HG03378 (cell line): ENCODE measurements around the gene BCKDHB.

Experiments used
- ATAC-seq: cut with Tn5 transposase; IDR thresholded peaks from one replicate; pipeline ENCODE4 v1.9.1; 2021; ENCODE audit warnings: mild to moderate bottlenecking, moderate library complexity; ENCODE audit not compliant: unreplicated experiment

The BCKDHB gene

DNA sequence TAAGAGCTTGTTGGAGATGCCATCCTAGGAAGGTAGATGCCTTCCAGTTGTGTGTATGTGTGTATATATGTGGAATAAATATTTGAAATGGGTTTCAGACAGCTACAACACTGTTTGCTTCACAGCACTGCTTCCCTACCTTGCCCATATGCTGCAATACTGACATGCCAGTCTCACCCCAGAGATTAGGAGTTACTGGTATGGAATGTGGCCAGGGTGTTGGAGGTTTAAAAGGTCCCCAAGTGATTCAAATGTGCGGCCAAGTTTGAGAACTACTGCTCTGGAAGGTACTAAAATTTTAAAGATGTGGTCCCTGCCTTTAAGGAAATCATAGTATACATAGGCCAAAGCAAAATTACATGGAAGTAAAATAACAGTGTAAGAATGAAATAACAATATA, 39.5 kb downstream of the BCKDHB start:
- ATAC-seq, result peak; percentile 10

DNA sequence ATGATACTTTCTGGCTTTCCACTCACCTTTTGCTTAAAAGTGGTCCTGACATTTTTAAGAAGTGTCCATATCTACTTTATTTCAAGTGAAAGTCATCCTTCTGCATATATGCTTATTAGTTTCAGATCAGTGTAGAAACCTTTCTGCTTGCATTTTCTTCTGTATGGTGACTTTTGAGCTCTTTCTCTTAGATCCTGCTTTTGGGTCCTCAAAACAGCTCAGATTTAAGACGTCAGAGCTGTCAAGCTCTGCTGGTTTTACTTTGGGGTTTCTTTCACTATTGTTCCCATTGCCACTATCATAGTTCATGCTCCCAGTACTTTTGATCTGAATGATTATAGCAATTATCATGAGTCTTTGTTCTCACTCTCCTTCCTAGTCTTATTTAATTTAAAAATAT, 41.7 kb downstream of the BCKDHB start:
- ATAC-seq, result no peak

DNA sequence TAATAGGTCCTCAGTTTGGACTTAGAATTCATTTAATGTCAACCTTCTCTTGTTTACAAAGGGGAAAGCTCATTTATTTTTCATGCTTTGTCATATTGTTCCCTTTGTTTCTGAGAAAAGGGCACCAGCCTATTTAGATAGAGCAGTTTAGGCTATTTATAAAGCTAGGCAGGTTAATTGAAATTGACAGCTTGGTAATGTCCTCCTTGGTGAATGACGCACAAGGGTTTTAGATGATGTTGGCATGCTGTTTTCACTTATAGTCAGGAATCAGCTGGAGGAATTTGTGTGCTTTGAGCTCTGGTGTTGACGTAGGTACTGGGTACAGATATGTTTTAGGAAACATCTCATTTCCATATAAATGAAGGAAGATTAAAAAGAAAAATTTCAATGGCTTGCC, 45.2 kb downstream of the BCKDHB start:
- ATAC-seq, result no peak

DNA sequence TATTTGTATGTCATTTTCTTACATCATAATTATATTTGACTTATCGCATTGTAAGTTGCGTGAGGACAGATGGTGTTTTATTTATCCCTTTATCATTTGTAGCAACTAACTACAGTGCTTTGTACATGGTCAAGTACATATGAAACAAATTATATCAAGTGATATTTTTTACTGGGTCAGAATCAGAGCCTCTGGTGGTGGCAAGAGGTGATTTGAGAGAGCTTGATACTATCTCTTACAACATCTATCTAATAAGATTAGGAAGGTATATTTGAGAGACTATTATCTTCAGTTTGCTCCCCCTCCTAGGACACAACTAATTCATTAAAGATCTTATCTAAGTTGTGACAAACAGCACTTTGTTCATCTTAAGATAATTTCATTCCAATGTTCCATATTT, 47.7 kb downstream of the BCKDHB start:
- no peak for ATAC-seq

DNA sequence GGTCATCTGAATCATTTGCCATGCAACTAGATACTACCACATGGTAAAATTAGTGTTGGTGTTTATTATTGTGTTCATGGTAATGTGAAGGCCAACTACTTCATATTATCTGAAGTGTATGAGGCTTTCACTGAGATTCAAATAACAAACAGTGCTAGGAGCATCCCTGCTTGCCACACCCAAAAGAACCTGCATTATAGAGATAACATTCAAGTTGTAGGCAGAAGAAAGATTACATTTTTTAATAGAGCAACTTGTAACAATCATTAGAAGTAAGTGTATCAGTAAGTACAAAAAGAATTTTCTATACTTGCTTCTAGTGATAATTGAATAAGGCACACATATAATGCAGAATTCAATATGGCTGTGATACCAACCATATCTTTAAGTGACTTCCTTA, 49.8 kb downstream of the BCKDHB start:
- ATAC-seq, result no peak

DNA sequence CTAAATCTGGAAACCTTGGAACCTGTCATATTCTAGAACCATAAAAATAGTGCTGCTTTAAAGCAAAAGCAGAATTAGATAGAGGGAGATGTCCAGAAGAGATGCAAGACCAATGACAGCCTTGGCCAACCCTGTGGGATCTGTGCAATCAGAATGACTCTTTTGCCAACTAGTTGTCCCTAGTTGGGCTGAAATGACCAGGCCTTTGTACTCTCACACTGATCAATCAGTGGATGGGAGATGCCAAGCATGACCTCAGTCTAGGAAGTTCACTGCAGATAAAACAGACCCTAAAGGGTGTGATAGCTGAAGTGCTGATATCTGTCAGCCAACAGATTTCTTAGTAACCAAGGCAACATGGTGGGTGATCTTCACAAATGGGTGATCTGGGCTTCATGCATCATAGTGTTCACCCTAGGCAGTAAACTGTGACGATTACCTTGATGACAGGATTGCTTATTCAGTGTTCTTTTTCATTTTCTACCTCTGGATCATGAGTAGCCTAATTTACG, 52.1 kb downstream of the BCKDHB start:
- no peak for ATAC-seq

DNA sequence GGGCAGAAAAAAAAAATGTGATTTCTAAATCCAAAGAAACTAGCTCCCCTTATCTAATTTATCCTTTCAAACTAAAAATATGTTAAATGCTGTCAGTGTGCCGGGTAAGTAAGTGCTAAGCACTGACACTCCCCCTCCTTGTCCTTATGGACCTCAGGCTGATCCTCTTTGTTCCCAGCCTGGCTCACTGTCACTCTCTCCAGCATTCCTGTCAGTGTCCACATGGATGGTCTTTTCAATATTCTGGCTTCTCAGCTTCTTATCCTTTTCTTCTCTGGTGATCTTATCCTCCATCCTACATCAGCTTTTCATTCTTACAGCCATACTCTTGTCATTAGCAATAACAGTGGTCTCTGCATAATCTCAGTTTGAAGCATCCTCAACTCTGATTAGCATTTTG, 55.0 kb downstream of the BCKDHB start:
- no peak for ATAC-seq

DNA sequence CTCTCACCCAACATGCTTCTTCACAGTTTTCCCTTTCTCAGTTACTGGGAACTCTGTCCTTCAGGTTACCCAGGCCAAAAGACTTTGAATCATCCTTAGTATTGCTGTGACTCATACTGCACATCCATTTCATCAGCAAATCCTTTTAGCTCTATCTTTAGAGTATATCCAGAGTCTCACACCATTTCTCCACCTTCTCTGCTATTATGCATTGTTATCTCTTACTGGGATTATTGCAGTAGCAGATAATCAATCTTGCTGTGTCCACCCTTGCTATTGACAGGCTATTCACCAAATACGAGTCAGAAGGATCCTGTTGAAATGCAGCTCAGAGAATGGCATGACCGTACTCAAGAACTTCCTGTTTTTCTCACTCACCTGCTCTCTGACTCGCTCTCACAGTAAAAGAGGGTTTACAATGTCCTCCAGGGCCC, 57.3 kb downstream of the BCKDHB start:
- ATAC-seq, result peak; percentile 82

DNA sequence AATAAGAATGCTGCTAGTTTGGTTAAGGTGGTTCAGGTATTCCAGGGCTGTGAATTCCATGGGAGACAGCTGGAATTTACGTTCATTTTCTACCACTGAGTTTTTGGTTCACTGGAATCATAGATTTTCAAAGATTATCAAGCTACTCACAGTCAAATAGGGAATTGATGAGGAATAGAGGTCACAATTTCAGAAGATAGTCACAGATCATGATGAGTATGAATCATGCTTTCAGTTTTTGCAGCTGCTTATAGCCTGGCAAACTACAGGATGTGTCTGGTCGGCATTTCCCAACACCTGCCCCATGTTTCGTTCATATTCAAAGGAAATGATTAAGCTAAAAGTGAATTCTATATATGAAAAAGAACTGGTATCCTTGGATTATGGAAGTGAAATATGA, 58.7 kb downstream of the BCKDHB start:
- peak; percentile 93 for ATAC-seq

DNA sequence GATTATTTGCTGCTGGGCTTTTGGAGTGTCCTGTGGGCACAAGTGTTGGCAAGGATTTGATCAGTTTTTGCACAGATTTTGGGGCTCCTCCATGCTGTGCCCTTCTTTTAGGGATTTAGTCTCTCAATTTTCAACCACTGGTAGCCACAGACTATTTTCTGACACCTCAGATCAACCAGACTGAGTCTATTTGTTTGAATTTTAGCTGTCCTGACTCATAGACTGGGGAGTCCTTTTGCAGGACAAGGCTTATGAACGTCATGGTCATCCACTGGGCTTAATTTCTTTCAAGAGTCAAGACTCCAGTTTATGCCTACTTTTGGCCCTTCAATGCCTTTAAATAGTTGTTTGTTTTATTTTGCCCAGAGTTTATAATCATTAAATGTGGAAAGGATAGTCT, 59.3 kb downstream of the BCKDHB start:
- no peak for ATAC-seq

DNA sequence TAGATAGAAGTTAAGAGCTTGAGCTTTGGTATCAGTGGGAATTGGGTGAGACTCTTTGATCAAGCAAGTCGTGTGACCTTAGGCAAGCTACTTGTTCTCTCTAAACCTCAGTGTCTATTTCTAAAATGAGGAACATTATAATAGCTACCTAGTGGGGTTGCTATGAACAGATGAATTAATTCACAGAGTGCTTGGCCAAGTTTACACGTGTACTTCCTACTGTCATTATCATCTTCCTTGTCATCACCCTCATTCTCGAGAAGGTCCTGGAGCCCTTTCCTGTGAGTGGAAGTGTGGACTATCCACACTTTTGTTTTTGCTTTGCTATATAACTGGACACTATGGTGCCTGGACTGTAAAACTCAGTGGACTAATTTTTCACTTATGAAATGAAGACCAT, 64.0 kb downstream of the BCKDHB start:
- no peak for ATAC-seq

DNA sequence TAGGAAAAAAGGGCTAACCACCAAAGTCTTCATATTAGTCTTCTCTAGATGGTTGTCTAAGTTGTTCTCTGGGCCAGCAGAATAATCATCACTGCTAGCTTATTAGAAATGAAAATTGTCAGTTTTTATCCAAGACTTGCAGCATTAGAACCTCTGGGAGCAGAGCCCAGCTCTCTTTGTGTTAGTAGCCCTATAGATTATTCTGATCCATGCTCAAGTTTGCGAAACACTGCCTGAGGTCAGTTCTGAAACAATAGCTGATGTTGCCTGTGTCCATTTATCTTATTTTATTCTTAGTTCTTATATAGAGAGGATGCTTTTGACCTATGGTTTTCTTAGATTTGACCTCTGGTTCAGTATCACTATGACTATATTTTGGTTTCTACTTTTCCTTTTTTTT, 66.9 kb downstream of the BCKDHB start:
- no peak for ATAC-seq

DNA sequence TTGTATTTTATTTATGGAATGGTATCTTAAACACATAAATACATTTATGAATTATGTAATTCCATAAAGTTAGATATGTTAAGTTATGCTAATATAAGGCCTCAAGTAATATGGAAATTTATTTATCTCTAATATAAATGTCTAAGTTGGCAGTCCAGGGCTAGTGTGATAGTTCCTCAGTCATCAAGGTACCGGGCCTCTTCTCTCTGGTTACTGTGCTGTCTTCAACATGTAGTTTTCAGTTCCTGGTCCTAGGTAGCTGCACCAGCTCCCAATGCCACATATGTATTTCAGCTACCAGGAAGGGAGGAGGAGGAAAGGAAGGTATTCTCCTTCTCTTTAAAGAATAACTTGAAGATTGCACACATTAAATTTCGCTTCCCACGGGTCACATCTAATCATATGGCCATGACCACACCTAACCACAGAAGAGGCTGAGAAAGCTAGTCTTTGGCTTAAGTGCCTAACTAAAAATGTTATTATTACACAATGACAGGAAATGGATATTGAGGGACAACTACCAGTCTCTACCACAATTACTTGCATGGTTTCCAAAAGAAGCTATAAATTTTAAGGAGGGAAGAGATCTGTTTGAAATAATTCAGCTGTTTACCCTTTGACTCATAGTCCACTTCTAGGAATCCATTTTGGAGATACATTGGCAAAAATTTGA, 68.6 kb downstream of the BCKDHB start:
- ATAC-seq, result no peak

DNA sequence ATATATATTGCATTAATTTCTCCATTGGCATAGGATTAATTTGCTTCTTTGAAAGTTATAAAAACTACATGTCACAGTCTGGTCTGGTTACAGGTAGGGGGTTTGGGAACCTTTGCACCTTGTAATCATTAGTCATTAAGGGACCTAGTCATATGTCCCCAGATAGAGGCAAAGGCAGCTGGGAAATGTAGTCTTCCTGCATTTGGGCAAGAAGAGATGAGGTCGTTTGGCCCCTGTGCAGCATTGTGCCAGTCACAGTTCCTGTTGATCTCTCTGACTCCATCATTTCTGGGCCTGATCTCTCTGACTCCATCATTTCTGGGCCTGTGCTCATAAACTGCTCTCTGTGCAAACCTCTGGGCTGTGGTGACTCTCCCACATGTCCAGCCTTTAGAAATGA, 73.2 kb downstream of the BCKDHB start:
- no peak for ATAC-seq

DNA sequence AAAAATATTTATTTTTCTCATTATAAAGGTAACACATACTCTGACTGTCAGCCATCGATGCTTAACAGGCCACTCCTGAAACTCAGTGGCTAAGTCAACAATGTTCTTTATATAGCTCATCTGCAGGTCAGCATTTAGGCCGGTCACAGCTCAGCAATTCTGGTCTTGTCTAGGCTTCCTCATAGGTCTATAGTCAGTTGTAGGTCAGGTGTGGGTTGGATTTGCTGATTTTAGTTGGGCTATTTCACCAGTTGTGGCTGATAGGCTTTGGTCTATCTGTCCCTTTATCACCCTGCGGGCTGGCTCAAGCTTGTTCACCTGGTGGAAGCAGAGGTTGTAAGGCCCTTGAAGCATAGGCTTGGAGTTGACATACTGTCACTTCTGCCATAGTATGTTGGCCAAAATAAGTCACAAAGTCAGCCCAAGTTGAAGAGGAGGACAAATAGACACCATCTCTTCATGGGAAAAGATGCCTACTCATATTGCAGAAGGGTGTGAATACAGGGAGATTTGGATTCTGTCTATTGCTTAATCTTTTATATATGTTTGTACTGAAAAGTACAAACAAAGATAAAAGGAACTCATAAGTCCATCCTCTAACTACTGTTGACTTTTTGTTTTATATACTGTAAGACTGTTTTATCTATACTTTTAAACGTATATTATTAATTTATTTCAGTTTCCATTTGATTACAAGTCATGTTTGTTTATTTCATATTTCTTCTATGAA, 75.0 kb downstream of the BCKDHB start:
- ATAC-seq, result peak; percentile 70

DNA sequence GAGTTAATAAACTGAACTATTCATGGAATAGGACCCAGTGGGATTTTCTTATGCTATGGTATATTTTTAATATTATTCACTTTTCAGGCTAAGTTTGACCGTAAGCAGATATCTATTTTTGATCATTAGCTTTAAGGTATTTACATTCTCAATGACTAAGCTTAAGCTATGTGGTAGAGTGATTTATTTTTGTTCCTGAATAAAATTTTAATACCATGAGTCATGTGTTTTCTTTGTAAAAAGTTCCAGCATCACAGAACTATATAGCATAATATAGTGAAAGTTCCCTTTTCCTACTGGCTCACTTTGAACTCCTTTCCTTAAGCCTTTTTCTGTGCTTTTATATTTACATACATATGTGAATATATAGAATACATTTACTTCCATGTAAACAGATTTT, 75.8 kb downstream of the BCKDHB start:
- no peak for ATAC-seq

DNA sequence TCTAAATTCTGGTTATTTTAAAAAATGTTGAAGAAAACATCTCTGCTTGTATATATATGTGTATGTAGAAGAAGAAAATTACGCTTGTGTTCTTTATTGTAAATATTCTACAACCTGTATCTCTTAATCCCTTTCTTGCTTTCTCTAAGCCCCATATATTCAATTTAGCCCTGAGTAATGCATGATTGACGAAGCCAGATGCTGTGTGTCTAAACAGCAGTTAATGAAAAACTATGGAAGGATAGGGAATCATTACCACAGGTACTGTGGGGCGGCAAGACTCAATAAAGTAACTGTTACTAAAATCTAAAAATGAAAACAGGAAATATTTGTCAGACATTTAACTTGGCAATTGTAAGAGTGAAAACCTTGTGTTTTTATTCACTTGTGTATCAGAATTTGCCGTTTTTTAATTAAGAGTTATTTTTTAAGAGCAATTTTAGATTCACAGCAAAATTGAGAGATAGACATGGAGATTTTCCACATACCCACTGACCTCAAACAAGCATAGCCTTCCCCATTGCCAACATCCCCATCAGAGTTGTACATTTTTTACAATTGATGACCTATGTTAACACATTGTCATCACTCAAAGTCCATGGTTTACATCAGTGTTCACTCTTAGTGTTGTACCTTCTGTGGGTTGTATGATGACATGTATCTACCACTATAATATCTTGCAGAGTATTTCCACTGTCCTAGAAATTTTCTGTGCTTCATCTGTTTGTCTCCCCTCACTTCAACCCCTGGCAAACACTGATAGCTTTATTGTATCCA, 76.7 kb downstream of the BCKDHB start:
- ATAC-seq, result no peak

DNA sequence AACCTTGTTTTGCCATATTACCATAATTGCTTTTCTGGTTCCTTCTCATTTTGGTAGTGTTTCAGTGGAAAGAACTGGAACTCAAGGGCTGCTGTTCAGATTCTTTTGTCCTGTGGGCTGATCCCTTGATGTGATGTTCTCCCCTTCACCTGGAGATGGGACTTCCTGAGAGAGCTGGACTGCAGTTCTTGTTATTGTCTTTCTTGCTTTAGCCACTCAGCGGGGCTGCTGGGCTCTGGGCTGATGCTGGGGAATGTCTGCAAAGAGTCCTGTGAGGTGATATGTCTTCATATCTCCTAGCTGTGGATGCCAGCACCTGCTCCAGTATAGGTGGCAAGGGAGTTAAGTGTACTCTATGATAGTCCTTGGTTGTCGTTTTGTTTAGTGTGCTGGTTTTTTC, 79.0 kb downstream of the BCKDHB start:
- no peak for ATAC-seq

DNA sequence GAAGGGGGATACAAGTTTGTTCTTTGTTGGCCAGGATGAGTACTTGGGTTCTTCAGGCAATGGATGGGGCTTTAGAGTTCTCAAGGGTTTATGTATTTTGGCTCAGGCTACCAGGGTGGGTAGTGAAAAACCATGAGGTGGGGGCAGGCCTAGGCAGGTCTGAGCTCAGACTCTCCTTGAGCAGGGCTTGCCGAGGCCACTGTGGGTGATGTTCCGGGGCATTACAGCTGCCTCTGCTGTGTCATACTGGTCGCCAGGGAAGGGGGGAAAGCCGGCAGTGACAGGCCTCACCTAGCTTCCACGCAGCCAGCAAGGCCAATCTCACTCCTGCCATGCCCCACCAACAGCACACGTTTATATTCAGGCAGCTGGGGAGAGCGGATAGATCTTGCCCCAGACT, 79.6 kb downstream of the BCKDHB start:
- no peak for ATAC-seq

DNA sequence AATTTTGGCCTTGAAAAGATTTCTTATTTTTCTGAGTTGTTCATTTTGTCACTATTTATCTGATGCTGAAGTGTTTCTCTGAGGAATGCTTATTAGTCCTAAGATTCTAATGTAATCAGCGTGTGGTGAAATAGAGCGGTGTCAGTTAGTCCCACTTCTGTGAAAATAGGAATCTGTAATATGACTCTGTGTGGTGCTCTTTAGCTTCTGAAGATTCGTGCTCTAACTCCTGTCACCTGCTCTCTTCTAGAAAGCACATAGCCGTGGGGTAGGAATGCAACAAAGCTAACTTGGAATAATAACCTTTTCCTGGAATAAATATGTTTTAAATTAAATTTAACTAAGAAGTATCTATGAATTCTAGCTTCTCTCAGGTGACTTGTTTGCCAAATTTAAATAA, 90.4 kb downstream of the BCKDHB start:
- ATAC-seq, result no peak

DNA sequence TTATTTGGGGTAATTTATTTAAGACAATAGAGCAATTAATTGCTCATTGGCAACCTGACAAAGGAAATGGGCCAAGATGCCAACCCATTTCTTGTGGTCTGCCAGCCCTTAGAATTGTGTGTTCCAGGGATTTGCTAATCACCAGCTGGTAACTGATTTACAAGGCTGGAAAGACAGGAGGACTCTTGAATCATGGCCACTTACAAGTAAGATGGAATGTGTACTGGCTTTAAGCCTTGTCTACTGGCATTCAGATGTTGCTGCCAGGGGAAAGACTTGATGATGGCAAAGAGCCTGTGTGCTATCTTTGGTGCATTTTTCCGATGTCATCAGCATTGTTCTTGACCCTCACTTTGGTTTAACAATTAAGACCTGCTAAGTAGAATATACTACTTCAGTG, 91.0 kb downstream of the BCKDHB start:
- ATAC-seq, result no peak

DNA sequence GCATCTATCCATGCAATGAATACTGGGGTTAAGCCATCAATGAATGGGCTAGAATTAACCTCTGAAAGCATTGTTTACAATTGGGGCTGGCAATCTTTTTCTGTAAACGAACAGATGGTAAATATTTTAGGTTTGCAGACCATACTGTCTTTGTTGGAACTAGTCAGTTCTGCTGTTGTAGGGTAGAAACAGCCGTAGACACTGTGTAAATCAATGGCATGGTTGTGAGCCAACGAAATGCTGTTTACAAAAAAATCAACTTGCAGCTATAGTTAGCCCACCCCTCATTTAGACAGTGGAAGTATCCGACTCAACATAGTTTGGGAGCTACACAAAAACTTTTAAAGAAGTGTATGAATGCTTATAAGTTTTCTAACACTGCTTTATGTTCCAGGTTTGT, 91.5 kb downstream of the BCKDHB start:
- ATAC-seq, result no peak
